Cardiac fibroblast (primary cell): ENCODE results near the gene PRL.

Experiments
- DNase-seq, 2 donors: peaks; one replicate each; pipeline versions ENCODE4 v3.0.0 to v3.0.0-alpha.2; 2010; ENCODE audit warnings: low read depth in 2 of 2
- H3K4me3 ChIP-seq, 2 donors: replicated peaks in 1 of 2; 1 replicate in 1 of 2; 2 replicates in 1 of 2; pipeline ENCODE4 v1.5.1; 2011; ENCODE audit warnings: low read depth in 2 of 2, low read length in 2 of 2, mild to moderate bottlenecking in 2 of 2, moderate library complexity in 1 of 2
- CTCF ChIP-seq: IDR thresholded peaks from one replicate; pipeline ENCODE4 v1.5.1; 2011; ENCODE audit warnings: low read depth, mild to moderate bottlenecking, low read length, inconsistent platforms

The PRL gene

GRCh38 chr6:22239261-22239921 is 57.4 kb downstream of the PRL start:
- no peak for TF ChIP-seq CTCF
- DNase-seq: no peak

GRCh38 chr6:22238861-22239260 is 58.0 kb downstream of the PRL start:
- TF ChIP-seq CTCF: no peak
- H3K4me3 ChIP-seq: no peak overlapping the region
- no peak for DNase-seq

More at GRCh38 chr6:22239261-22239921, 57.4 kb downstream of the PRL start:
- no peak overlapping the region for H3K4me3 ChIP-seq

GRCh38 chr6:22237526-22237925 is 59.3 kb downstream of the PRL start:
- no peak for TF ChIP-seq CTCF
- no peak for DNase-seq
- no peak overlapping the region for H3K4me3 ChIP-seq
